HepG2 (cell line): Measurements from ENCODE around the gene COL18A1.

Experiments
- MAFF ChIP-seq: IDR thresholded peaks from 2 replicates; pipeline ENCODE4 v1.6.1; 2011; ENCODE audit warnings: low read depth, low read length, improper control_type of control experiment
- ZNF329 ChIP-seq: sonication (generic); formaldehyde crosslinking; IDR thresholded peaks from 2 replicates; pipeline ENCODE4 v1.9.0; 2021; ENCODE audit warnings: low read depth, mild to moderate bottlenecking, missing genetic modification reagents
- TF ChIP-seq, protein P1 (sequence below), 2 experiments: IDR thresholded peaks; 2 replicates each; pipeline ENCODE4 v1.6.1; 2011 to 2012; ENCODE audit warnings: low read length in 2 of 2, borderline replicate concordance in 1 of 2, low read depth in 1 of 2, mild to moderate bottlenecking in 1 of 2, moderate library complexity in 1 of 2

DNA sequence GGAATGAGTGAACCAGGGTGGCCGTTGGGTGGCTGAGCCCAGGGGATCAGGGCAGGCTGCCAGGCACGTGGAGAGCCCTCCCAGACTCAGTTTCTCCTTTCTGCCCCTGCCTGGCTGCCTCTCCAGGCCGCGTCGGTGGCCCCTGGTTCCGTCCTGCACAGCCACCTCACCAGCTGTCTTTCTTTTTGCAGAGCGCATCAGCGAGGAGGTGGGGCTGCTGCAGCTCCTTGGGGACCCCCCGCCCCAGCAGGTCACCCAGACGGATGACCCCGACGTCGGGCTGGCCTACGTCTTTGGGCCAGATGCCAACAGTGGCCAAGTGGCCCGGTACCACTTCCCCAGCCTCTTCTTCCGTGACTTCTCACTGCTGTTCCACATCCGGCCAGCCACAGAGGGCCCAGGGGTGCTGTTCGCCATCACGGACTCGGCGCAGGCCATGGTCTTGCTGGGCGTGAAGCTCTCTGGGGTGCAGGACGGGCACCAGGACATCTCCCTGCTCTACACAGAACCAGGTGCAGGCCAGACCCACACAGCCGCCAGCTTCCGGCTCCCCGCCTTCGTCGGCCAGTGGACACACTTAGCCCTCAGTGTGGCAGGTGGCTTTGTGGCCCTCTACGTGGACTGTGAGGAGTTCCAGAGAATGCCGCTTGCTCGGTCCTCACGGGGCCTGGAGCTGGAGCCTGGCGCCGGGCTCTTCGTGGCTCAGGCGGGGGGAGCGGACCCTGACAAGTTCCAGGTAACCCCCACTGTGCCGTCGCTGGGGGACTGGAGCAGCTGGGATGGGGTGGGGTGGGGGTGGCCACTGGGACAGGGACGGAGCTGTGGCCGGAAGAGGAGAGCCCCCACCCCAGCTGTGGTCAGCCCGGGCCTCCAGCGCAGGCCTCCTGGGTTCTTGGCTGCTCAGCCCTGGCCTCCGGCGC lies 63.3 kb downstream of the COL18A1 start:
- no peak for TF ChIP-seq ZNF329
- TF ChIP-seq MAFF = no peak
- TF ChIP-seq, protein P1, sequence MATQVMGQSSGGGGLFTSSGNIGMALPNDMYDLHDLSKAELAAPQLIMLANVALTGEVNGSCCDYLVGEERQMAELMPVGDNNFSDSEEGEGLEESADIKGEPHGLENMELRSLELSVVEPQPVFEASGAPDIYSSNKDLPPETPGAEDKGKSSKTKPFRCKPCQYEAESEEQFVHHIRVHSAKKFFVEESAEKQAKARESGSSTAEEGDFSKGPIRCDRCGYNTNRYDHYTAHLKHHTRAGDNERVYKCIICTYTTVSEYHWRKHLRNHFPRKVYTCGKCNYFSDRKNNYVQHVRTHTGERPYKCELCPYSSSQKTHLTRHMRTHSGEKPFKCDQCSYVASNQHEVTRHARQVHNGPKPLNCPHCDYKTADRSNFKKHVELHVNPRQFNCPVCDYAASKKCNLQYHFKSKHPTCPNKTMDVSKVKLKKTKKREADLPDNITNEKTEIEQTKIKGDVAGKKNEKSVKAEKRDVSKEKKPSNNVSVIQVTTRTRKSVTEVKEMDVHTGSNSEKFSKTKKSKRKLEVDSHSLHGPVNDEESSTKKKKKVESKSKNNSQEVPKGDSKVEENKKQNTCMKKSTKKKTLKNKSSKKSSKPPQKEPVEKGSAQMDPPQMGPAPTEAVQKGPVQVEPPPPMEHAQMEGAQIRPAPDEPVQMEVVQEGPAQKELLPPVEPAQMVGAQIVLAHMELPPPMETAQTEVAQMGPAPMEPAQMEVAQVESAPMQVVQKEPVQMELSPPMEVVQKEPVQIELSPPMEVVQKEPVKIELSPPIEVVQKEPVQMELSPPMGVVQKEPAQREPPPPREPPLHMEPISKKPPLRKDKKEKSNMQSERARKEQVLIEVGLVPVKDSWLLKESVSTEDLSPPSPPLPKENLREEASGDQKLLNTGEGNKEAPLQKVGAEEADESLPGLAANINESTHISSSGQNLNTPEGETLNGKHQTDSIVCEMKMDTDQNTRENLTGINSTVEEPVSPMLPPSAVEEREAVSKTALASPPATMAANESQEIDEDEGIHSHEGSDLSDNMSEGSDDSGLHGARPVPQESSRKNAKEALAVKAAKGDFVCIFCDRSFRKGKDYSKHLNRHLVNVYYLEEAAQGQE (IDR thresholded peaks at IDR 0.05; ENCODE audit: borderline replicate concordance in 1 of 2, low read depth in 1 of 2, low read length in 2 of 2) = no peak
